Small intestine (tissue), 7 donors: ENCODE results near the gene MINDY4. TPM values are rescaled to one million over a fixed set of nuclear protein-coding genes. Genes with fewer than 3 reads are reported as not detected.

ENCODE experiments used
- DNase-seq, 2 donors: peaks; one replicate each; pipeline versions ENCODE4 v3.0.0 to v3.0.0-alpha.2; 2013
- FAIRE-seq: peaks from 2 replicates; lab custom pipeline; 2012; peaks lifted over from hg19 to GRCh38; lab: Jason Lieb, UNC
- H3K27ac ChIP-seq, 3 donors: one replicate each; pipeline ENCODE4 v1.5.1; 2013; ENCODE audit warnings: low read length in 2 of 3, mild to moderate bottlenecking in 2 of 3, control low read depth in 1 of 3, inconsistent platforms in 1 of 3, low read depth in 1 of 3, moderate library complexity in 1 of 3
- H3K27me3 ChIP-seq, 3 donors: one replicate each; pipeline ENCODE4 v1.6.1; 2013; ENCODE audit warnings: low read length in 3 of 3, inconsistent platforms in 1 of 3; ENCODE audit not compliant: control insufficient read depth in 3 of 3, insufficient read depth in 3 of 3
- H3K36me3 ChIP-seq, 3 donors: one replicate each; pipeline ENCODE4 v1.6.1; 2013; ENCODE audit warnings: low read length in 3 of 3, inconsistent platforms in 1 of 3, low read depth in 1 of 3, mild to moderate bottlenecking in 1 of 3, moderate library complexity in 1 of 3; ENCODE audit not compliant: control insufficient read depth in 3 of 3, insufficient read depth in 2 of 3
- H3K4me1 ChIP-seq, 3 donors: one replicate each; pipeline ENCODE4 v1.6.1; 2013; ENCODE audit warnings: low read length in 2 of 3, inconsistent platforms in 1 of 3, low read depth in 1 of 3, mild to moderate bottlenecking in 1 of 3, moderate library complexity in 1 of 3; ENCODE audit not compliant: control insufficient read depth in 3 of 3, insufficient read depth in 2 of 3
- H3K4me3 ChIP-seq, 3 donors: one replicate each; pipeline ENCODE4 v1.5.1; 2013; ENCODE audit warnings: low read length in 3 of 3, control low read depth in 1 of 3, inconsistent platforms in 1 of 3, low read depth in 1 of 3, mild to moderate bottlenecking in 1 of 3, moderate library complexity in 1 of 3
- H3K9me3 ChIP-seq, 2 donors: one replicate each; pipeline ENCODE4 v1.6.1; 2013; ENCODE audit warnings: low read depth in 1 of 2, low read length in 1 of 2; ENCODE audit not compliant: control insufficient read depth in 2 of 2, insufficient read depth in 1 of 2
- WGBS, 3 donors: extraction: QIAGEN DNeasy Blood & Tissue Kit; methylation state at CpG; one replicate each; pipeline ENCODE4 v1.1.7; 2013; 5-methylcytosine and 5-hydroxymethylcytosine counted together
- polyA plus RNA-seq, 4 donors: library from polyadenylated mRNA; stranded (reverse) in 3 of 4; unstranded in 1 of 4; fragments of 200-250 nt in 3 of 4; fragments of 120-200 nt in 1 of 4; gene quantifications; one replicate each; pipeline versions ENCODE4 v1.2.1 to v1.2.3, GENCODE V29; 2013
- donor health status: healthy with polysubstance abuse.
- donor health status: control.
- donor health status: control.
- donor health status: Bipolar disorder and iron deficiency.
- donor health status: healthy.

Gene MINDY4
- polyA plus RNA-seq, 4 donors, result 0.22 to 6.5 (median 1.9) TPM

- DNase-seq (no peak), FAIRE-seq (no peak)
- Histone ChIP-seq H3K27ac (no peak overlapping the region), H3K4me3 (no peak overlapping the region), H3K9me3 (peaks cover 0 to 7% of the 10 kb centered on the region in 2 donors), H3K27me3 (no peaks in the 10 kb centered on the region), H3K4me1 (peaks cover 0 to 12% (median 4%) of the 10 kb centered on the region in 3 donors), H3K36me3 (peaks cover 0 to 66% (median 3%) of the 10 kb centered on the region in 3 donors)
- WGBS, 3 donors, result 84 to 88% (median 87%) methylated on average over 13 of the region's 13 CpGs
Observed at GRCh38 chr7:30923774-30924413, 152.7 kb downstream of the MINDY4 start.

GRCh38 chr7:30924624-30925023, 153.4 kb downstream of the MINDY4 start:
- Histone ChIP-seq H3K36me3 (peaks cover 0 to 63% (median 3%) of the 10 kb centered on the region in 3 donors), H3K9me3 (peaks cover 0 to 7% of the 10 kb centered on the region in 2 donors), H3K4me1 (peaks cover 0 to 12% (median 4%) of the 10 kb centered on the region in 3 donors), H3K27ac (no peak overlapping the region), H3K27me3 (no peaks in the 10 kb centered on the region), H3K4me3 (no peak overlapping the region)
- DNase-seq, result no peak
- no peak for FAIRE-seq

- H3K27ac ChIP-seq, result no peak overlapping the region
- H3K4me1 ChIP-seq, result peaks cover 0 to 12% (median 1%) of the 10 kb centered on the region in 3 donors
- FAIRE-seq, result no peak
- H3K9me3 ChIP-seq, result peaks cover 0 to 7% of the 10 kb centered on the region in 2 donors
- DNase-seq, result no peak
- WGBS, 3 donors, result 48 to 76% (median 53%) methylated on average over 2 of the region's 2 CpGs
- H3K4me3 ChIP-seq, result no peak overlapping the region
- no peaks in the 10 kb centered on the region for H3K27me3 ChIP-seq
- peaks cover 0 to 63% (median 3%) of the 10 kb centered on the region in 3 donors for H3K36me3 ChIP-seq
Observed at GRCh38 chr7:30925117-30925516, 153.9 kb downstream of the MINDY4 start.

GRCh38 chr7:30925913-30926312, 154.7 kb downstream of the MINDY4 start:
- FAIRE-seq, result no peak
- no peak for DNase-seq
- Histone ChIP-seq H3K4me3 (no peak overlapping the region), H3K27me3 (no peaks in the 10 kb centered on the region), H3K9me3 (peaks cover 0 to 7% of the 10 kb centered on the region in 2 donors), H3K27ac (no peak overlapping the region), H3K36me3 (peaks cover 0 to 55% (median 3%) of the 10 kb centered on the region in 3 donors), H3K4me1 (peaks cover 0 to 4% (median 0%) of the 10 kb centered on the region in 3 donors)
- 81 to 91% (median 84%) methylated on average over 5 of the region's 5 CpGs for WGBS, 3 donors

- Histone ChIP-seq H3K27me3 (no peaks in the 10 kb centered on the region), H3K36me3 (peaks cover 0 to 54% (median 3%) of the 10 kb centered on the region in 3 donors), H3K4me3 (no peak overlapping the region), H3K9me3 (peaks cover 0 to 7% of the 10 kb centered on the region in 2 donors), H3K27ac (no peak overlapping the region), H3K4me1 (no peaks in the 10 kb centered on the region)
- WGBS, 3 donors, result 69 to 84% (median 72%) methylated on average over 5 of the region's 5 CpGs
- no peak for DNase-seq
- FAIRE-seq, result no peak
Observed at GRCh38 chr7:30926313-30926712, 155.1 kb downstream of the MINDY4 start.

GRCh38 chr7:30927040-30927439, 155.8 kb downstream of the MINDY4 start:
- H3K27me3 ChIP-seq, result no peaks in the 10 kb centered on the region
- H3K9me3 ChIP-seq, result peaks cover 0 to 7% of the 10 kb centered on the region in 2 donors
- peaks cover 0 to 48% (median 2%) of the 10 kb centered on the region in 3 donors for H3K36me3 ChIP-seq
- 66 to 100% (median 82%) methylated on average over 3 of the region's 3 CpGs for WGBS, 3 donors
- H3K4me1 ChIP-seq, result no peaks in the 10 kb centered on the region
- no peak for DNase-seq
- no peak overlapping the region for H3K27ac ChIP-seq
- H3K4me3 ChIP-seq, result no peak overlapping the region
- FAIRE-seq, result no peak

GRCh38 chr7:30927559-30927958, 156.3 kb downstream of the MINDY4 start:
- peaks cover 0 to 7% of the 10 kb centered on the region in 2 donors for H3K9me3 ChIP-seq
- no peaks in the 10 kb centered on the region for H3K27me3 ChIP-seq
- peaks cover 0 to 43% (median 0%) of the 10 kb centered on the region in 3 donors for H3K36me3 ChIP-seq
- no peak for DNase-seq
- H3K4me1 ChIP-seq, result no peaks in the 10 kb centered on the region
- no peak for FAIRE-seq
- no peak overlapping the region for H3K27ac ChIP-seq
- no peak overlapping the region for H3K4me3 ChIP-seq
- WGBS, 3 donors, result 76 to 83% (median 80%) methylated on average over 3 of the region's 3 CpGs

- Histone ChIP-seq H3K27me3 (no peaks in the 10 kb centered on the region), H3K4me1 (no peaks in the 10 kb centered on the region), H3K36me3 (peaks cover 0 to 35% (median 0%) of the 10 kb centered on the region in 3 donors), H3K4me3 (no peak overlapping the region), H3K27ac (no peak overlapping the region), H3K9me3 (peaks cover 0 to 7% of the 10 kb centered on the region in 2 donors)
- WGBS, 3 donors, result 94 to 95% (median 95%) methylated on average over 13 of the region's 13 CpGs
- DNase-seq (no peak), FAIRE-seq (no peak)
Observed at GRCh38 chr7:30928254-30928872, 157.1 kb downstream of the MINDY4 start.
